Neural progenitor cell (in vitro differentiated cells): Measurements from ENCODE around the gene FRMD8.

Experiments used
- CTCF ChIP-seq: fragments of 200-600 bp; sonication (generic); IDR thresholded peaks from 2 replicates; pipeline ENCODE4 v1.5.1; 2017; ENCODE audit warnings: antibody characterized with exemption, mild to moderate bottlenecking
- EZH2 ChIP-seq: fragments of 200-600 bp; sonication (generic); IDR thresholded peaks from 2 replicates; pipeline ENCODE4 v1.6.1; 2017; ENCODE audit warnings: antibody characterized with exemption, mild to moderate bottlenecking, moderate library complexity

DNA sequence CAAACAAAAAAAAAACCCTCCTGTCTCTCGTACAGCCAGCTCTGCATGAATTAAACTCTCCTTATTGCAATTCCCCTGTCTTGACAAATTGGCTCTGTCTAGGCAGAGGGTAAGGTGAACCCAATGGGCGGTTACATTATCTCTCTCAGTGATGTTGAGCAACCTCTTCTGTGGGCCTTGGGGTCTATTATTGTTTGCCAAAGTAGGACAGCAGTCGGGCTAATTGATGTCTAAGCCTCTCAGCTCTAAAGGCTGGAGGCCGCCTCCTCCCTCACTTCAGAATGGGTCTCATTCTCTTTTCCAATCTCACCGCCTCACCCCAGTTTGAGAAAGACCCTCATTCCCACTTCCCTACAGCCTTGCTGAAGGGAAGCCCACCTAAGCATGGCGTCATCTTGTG lies 2.7 kb upstream of the FRMD8 start:
- TF ChIP-seq CTCF: no peak
- no peak for TF ChIP-seq EZH2
